GM23338 (cell line): ENCODE data around the gene KIRREL3. TPM values are rescaled to one million over a fixed set of nuclear protein-coding genes. Genes with fewer than 3 reads are reported as not detected.

Experiments
- ATAC-seq: fragments of 200-7000 bp; cut with Tn5 transposase; 3 replicates; pipeline ENCODE4 v1.9.1; 2020
- DNase-seq: peaks from one replicate; pipeline ENCODE4 v3.0.0-alpha.2; 2015; ENCODE audit warnings: low spot score
- H2AFZ ChIP-seq: fragments of 200-600 bp; sonication (generic); 2 replicates; pipeline ENCODE4 v1.8.0; 2016; ENCODE audit warnings: antibody characterized with exemption, mild to moderate bottlenecking, moderate library complexity
- H3F3A ChIP-seq: fragments of 200-600 bp; sonication (generic); replicated peaks from 2 replicates; pipeline ENCODE4 v1.8.0; 2017; ENCODE audit warnings: antibody characterized with exemption, mixed run types, low read depth
- H3K27ac ChIP-seq: fragments of 200-600 bp; sonication (generic); 2 replicates; pipeline ENCODE4 v1.6.1; 2016; ENCODE audit warnings: low read depth
- H3K27me3 ChIP-seq: fragments of 200-600 bp; sonication (generic); 2 replicates; pipeline ENCODE4 v1.8.0; 2016; ENCODE audit warnings: mild to moderate bottlenecking, mixed run types, moderate library complexity; ENCODE audit not compliant: insufficient read depth
- H3K36me3 ChIP-seq: fragments of 200-600 bp; sonication (generic); 2 replicates; pipeline ENCODE4 v1.8.0; 2016; ENCODE audit warnings: mild to moderate bottlenecking; ENCODE audit not compliant: insufficient read depth
- H3K4me1 ChIP-seq: fragments of 200-600 bp; sonication (generic); 2 replicates; pipeline ENCODE4 v1.8.0; 2016; ENCODE audit warnings: mild to moderate bottlenecking, moderate library complexity; ENCODE audit not compliant: insufficient read depth
- H3K4me2 ChIP-seq: fragments of 200-600 bp; sonication (generic); 2 replicates; pipeline ENCODE4 v1.7.1; 2017; ENCODE audit warnings: mixed run types
- H3K4me3 ChIP-seq: fragments of 200-600 bp; sonication (generic); 2 replicates; pipeline ENCODE4 v1.6.1; 2016; ENCODE audit warnings: mixed run types
- H3K79me2 ChIP-seq: fragments of 200-600 bp; sonication (generic); replicated peaks from 2 replicates; pipeline ENCODE4 v1.8.0; 2017; ENCODE audit warnings: mild to moderate bottlenecking; ENCODE audit not compliant: insufficient read depth
- H3K9me2 ChIP-seq: fragments of 200-600 bp; sonication (generic); 2 replicates; pipeline ENCODE4 v1.8.0; 2017; ENCODE audit not compliant: insufficient read depth
- H4K20me1 ChIP-seq: fragments of 200-600 bp; sonication (generic); replicated peaks from 2 replicates; pipeline ENCODE4 v1.8.0; 2017; ENCODE audit warnings: mild to moderate bottlenecking; ENCODE audit not compliant: insufficient read depth
- H3K27ac Mint-ChIP-seq: 2 replicates; pipeline ENCODE4 v1.8.0; 2020; ENCODE audit warnings: inconsistent platforms, mild to moderate bottlenecking, moderate library complexity, mixed read lengths
- H3K27me3 Mint-ChIP-seq: 3 replicates; pipeline ENCODE4 v1.8.0; 2022; ENCODE audit warnings: low read depth, mild to moderate bottlenecking, moderate library complexity, mixed read lengths, inconsistent platforms; ENCODE audit not compliant: insufficient read depth, poor library complexity
- H3K36me3 Mint-ChIP-seq: 3 replicates; pipeline ENCODE4 v1.8.0; 2021; ENCODE audit warnings: low read depth, mild to moderate bottlenecking, inconsistent platforms, moderate library complexity, mixed read lengths
- H3K4me1 Mint-ChIP-seq: 3 replicates; pipeline ENCODE4 v1.8.0; 2020; ENCODE audit warnings: mild to moderate bottlenecking, inconsistent platforms, mixed read lengths
- H3K4me3 Mint-ChIP-seq: 3 replicates; pipeline ENCODE4 v1.8.0; 2021; ENCODE audit warnings: moderate library complexity, mild to moderate bottlenecking, inconsistent platforms, mixed read lengths
- H3K9me3 Mint-ChIP-seq: 3 replicates; pipeline ENCODE4 v1.8.0; 2020; ENCODE audit warnings: moderate library complexity, mild to moderate bottlenecking, inconsistent platforms, mixed read lengths
- CREB1 ChIP-seq: fragments of 250-450 bp; sonication (Bioruptor Pico); IDR thresholded peaks from 2 replicates; pipeline ENCODE4 v1.5.0; 2020; ENCODE audit warnings: low read depth, mild to moderate bottlenecking, moderate library complexity
- EZH2 ChIP-seq: fragments of 200-600 bp; sonication (generic); IDR thresholded peaks from one replicate; pipeline ENCODE4 v1.8.0; 2017; ENCODE audit warnings: antibody characterized with exemption, mild to moderate bottlenecking, low read depth; ENCODE audit not compliant: unreplicated experiment
- EZH2phosphoT487 ChIP-seq: fragments of 200-600 bp; sonication (generic); IDR thresholded peaks from one replicate; pipeline ENCODE4 v1.8.1; 2018; ENCODE audit warnings: antibody characterized with exemption; ENCODE audit not compliant: unreplicated experiment
- JUNB ChIP-seq: IDR thresholded peaks from one replicate; pipeline ENCODE4 v1.6.1; 2016; ENCODE audit warnings: antibody characterized with exemption; ENCODE audit not compliant: unreplicated experiment
- NANOG ChIP-seq: IDR thresholded peaks from 2 replicates; pipeline ENCODE4 v1.6.1; 2016; ENCODE audit warnings: antibody characterized with exemption, borderline replicate concordance
- POLR2AphosphoS5 ChIP-seq: IDR thresholded peaks from 2 replicates; pipeline ENCODE4 v1.6.1; 2016; ENCODE audit warnings: antibody characterized with exemption, low read depth
- ZNF114 ChIP-seq: fragments of 250-450 bp; sonication (Bioruptor Pico); IDR thresholded peaks from 2 replicates; pipeline ENCODE4 v1.5.0; 2020; ENCODE audit warnings: mild to moderate bottlenecking, moderate library complexity
- ZNF331 ChIP-seq: fragments of 250-450 bp; sonication (Bioruptor Pico); IDR thresholded peaks from 2 replicates; pipeline ENCODE4 v1.5.0; 2020; ENCODE audit warnings: low read depth, mild to moderate bottlenecking, moderate library complexity
- polyA plus RNA-seq: library from polyadenylated mRNA; unstranded; fragments of >200 nt; fragmentation: Nextera tagmentation; extraction: Ambion mirVana; gene quantifications from 2 replicates; pipeline ENCODE4 v1.2.1, GENCODE V29; 2016
- total RNA-seq: library from RNA; depleted of rRNA; stranded (reverse); fragments of >200 nt; shearing (Covaris generic); gene quantifications from 2 replicates; pipeline ENCODE4 v1.2.3, GENCODE V29; 2014
- TF ChIP-seq, protein P1 (sequence below): fragments of 250-450 bp; sonication (Bioruptor Pico); IDR thresholded peaks from 2 replicates; pipeline ENCODE4 v1.5.0; 2020; ENCODE audit warnings: mild to moderate bottlenecking, moderate library complexity
- TF ChIP-seq, protein P2 (sequence below), 2 experiments: fragments of 200-600 bp in 1 of 2; sonication (generic) in 1 of 2; conservative IDR thresholded peaks; 2 replicates each; pipeline versions ENCODE4 v1.5.1 to v1.6.1; 2016 to 2017; ENCODE audit warnings: antibody characterized with exemption in 2 of 2, low read depth in 2 of 2, mild to moderate bottlenecking in 2 of 2, moderate library complexity in 1 of 2
- TF ChIP-seq, protein P3 (sequence below): IDR thresholded peaks from one replicate; pipeline ENCODE4 v1.6.1; 2018; ENCODE audit warnings: antibody characterized with exemption; ENCODE audit not compliant: unreplicated experiment
- TF ChIP-seq, protein P4 (sequence below): IDR thresholded peaks from 2 replicates; pipeline ENCODE4 v1.6.1; 2016; ENCODE audit warnings: antibody characterized with exemption

Gene KIRREL3
- total and polyA plus RNA-seq, 2 experiments from 2014 or later: 0.13 to 1.5 TPM

DNA sequence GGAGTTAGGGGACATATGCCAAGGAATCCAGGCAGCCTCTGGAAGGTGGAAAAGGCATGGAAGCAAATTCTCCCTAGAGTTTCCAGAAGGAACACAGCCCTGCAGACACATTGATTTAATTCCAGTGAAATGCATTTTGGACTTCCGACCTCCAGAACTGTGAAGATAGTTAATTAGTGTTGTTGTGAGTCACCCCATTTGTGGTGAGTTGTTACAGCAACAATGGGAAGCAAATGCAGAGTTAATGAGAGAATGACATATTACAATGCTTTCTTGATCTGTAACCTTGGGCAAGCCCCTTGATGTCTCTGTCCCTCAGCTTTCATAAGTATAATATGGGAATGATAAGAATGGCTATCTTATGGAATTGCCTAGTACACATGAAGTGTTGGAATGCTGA is 178.7 kb downstream of the KIRREL3 start (continued):
- TF ChIP-seq, protein P1, sequence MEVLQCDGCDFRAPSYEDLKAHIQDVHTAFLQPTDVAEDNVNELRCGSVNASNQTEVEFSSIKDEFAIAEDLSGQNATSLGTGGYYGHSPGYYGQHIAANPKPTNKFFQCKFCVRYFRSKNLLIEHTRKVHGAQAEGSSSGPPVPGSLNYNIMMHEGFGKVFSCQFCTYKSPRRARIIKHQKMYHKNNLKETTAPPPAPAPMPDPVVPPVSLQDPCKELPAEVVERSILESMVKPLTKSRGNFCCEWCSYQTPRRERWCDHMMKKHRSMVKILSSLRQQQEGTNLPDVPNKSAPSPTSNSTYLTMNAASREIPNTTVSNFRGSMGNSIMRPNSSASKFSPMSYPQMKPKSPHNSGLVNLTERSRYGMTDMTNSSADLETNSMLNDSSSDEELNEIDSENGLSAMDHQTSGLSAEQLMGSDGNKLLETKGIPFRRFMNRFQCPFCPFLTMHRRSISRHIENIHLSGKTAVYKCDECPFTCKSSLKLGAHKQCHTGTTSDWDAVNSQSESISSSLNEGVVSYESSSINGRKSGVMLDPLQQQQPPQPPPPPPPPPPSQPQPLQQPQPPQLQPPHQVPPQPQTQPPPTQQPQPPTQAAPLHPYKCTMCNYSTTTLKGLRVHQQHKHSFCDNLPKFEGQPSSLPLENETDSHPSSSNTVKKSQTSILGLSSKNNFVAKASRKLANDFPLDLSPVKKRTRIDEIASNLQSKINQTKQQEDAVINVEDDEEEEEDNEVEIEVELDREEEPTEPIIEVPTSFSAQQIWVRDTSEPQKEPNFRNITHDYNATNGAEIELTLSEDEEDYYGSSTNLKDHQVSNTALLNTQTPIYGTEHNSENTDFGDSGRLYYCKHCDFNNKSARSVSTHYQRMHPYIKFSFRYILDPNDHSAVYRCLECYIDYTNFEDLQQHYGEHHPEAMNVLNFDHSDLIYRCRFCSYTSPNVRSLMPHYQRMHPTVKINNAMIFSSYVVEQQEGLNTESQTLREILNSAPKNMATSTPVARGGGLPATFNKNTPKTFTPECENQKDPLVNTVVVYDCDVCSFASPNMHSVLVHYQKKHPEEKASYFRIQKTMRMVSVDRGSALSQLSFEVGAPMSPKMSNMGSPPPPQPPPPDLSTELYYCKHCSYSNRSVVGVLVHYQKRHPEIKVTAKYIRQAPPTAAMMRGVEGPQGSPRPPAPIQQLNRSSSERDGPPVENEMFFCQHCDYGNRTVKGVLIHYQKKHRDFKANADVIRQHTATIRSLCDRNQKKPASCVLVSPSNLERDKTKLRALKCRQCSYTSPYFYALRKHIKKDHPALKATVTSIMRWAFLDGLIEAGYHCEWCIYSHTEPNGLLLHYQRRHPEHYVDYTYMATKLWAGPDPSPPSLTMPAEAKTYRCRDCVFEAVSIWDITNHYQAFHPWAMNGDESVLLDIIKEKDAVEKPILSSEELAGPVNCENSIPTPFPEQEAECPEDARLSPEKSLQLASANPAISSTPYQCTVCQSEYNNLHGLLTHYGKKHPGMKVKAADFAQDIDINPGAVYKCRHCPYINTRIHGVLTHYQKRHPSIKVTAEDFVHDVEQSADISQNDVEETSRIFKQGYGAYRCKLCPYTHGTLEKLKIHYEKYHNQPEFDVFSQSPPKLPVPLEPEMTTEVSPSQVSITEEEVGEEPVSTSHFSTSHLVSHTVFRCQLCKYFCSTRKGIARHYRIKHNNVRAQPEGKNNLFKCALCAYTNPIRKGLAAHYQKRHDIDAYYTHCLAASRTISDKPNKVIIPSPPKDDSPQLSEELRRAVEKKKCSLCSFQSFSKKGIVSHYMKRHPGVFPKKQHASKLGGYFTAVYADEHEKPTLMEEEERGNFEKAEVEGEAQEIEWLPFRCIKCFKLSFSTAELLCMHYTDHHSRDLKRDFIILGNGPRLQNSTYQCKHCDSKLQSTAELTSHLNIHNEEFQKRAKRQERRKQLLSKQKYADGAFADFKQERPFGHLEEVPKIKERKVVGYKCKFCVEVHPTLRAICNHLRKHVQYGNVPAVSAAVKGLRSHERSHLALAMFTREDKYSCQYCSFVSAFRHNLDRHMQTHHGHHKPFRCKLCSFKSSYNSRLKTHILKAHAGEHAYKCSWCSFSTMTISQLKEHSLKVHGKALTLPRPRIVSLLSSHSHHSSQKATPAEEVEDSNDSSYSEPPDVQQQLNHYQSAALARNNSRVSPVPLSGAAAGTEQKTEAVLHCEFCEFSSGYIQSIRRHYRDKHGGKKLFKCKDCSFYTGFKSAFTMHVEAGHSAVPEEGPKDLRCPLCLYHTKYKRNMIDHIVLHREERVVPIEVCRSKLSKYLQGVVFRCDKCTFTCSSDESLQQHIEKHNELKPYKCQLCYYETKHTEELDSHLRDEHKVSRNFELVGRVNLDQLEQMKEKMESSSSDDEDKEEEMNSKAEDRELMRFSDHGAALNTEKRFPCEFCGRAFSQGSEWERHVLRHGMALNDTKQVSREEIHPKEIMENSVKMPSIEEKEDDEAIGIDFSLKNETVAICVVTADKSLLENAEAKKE: no peak
- no peak for TF ChIP-seq EZH2phosphoT487

DNA sequence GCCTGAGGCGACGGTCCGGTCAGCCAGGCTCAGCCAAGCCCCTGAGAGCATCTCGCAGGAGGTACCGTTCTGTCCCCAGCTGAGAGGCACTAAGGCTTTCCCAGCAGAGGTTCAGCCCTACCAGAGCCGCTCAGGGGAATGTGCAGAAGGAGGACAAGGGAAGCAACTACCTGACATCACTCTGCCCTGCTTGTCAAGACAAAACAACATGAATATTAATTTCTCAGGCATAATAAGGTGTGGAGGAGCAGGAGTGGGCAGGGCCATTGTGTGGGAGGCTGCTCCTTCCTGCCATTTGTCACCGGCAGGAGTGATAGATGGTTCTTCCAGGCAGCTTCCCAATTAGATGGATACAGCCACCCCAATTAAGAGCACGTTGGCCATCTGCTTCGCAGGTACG is 181.4 kb downstream of the KIRREL3 start:
- Histone ChIP-seq H3K4me1 (peaks cover 19% of the 10 kb centered on the region), H3K4me2 (no peak overlapping the region), H2AFZ (no peak overlapping the region), H3K9me2 (peaks cover 6% of the 10 kb centered on the region; the same call in 1 of the 2 replicates), H3K27me3 (no peaks in the 10 kb centered on the region), H3K27ac (no peak overlapping the region), H3K79me2 (no peaks in the 10 kb centered on the region), H3F3A (no peaks in the 10 kb centered on the region), H3K36me3 (no peaks in the 10 kb centered on the region), H3K4me3 (no peak overlapping the region), H4K20me1 (0 out of 2 replicates have a peak, but pooled peaks cover 3% of the 10 kb centered on the region)
- DNase-seq (no peak), ATAC-seq (no peak)
- Mint-ChIP-seq H3K27me3 (no peaks in the 10 kb centered on the region), H3K27ac (no peak overlapping the region), H3K9me3 (no peaks in the 10 kb centered on the region; the same call in 1 of the 3 replicates), H3K4me3 (no peak overlapping the region), H3K36me3 (no peaks in the 10 kb centered on the region), H3K4me1 (peaks cover 28% of the 10 kb centered on the region)
- no peak for TF ChIP-seq CREB1 (CRISPR knock-in tag)
- TF ChIP-seq NANOG: no peak
- TF ChIP-seq, protein P2, sequence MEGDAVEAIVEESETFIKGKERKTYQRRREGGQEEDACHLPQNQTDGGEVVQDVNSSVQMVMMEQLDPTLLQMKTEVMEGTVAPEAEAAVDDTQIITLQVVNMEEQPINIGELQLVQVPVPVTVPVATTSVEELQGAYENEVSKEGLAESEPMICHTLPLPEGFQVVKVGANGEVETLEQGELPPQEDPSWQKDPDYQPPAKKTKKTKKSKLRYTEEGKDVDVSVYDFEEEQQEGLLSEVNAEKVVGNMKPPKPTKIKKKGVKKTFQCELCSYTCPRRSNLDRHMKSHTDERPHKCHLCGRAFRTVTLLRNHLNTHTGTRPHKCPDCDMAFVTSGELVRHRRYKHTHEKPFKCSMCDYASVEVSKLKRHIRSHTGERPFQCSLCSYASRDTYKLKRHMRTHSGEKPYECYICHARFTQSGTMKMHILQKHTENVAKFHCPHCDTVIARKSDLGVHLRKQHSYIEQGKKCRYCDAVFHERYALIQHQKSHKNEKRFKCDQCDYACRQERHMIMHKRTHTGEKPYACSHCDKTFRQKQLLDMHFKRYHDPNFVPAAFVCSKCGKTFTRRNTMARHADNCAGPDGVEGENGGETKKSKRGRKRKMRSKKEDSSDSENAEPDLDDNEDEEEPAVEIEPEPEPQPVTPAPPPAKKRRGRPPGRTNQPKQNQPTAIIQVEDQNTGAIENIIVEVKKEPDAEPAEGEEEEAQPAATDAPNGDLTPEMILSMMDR (conservative IDR thresholded peaks at IDR 0.05; ENCODE audit: low read depth in 2 of 2): no peak
- TF ChIP-seq EZH2: no peak
- TF ChIP-seq POLR2AphosphoS5: no peak
- TF ChIP-seq JUNB: no peak
- TF ChIP-seq EZH2phosphoT487: no peak
- TF ChIP-seq, protein P3, sequence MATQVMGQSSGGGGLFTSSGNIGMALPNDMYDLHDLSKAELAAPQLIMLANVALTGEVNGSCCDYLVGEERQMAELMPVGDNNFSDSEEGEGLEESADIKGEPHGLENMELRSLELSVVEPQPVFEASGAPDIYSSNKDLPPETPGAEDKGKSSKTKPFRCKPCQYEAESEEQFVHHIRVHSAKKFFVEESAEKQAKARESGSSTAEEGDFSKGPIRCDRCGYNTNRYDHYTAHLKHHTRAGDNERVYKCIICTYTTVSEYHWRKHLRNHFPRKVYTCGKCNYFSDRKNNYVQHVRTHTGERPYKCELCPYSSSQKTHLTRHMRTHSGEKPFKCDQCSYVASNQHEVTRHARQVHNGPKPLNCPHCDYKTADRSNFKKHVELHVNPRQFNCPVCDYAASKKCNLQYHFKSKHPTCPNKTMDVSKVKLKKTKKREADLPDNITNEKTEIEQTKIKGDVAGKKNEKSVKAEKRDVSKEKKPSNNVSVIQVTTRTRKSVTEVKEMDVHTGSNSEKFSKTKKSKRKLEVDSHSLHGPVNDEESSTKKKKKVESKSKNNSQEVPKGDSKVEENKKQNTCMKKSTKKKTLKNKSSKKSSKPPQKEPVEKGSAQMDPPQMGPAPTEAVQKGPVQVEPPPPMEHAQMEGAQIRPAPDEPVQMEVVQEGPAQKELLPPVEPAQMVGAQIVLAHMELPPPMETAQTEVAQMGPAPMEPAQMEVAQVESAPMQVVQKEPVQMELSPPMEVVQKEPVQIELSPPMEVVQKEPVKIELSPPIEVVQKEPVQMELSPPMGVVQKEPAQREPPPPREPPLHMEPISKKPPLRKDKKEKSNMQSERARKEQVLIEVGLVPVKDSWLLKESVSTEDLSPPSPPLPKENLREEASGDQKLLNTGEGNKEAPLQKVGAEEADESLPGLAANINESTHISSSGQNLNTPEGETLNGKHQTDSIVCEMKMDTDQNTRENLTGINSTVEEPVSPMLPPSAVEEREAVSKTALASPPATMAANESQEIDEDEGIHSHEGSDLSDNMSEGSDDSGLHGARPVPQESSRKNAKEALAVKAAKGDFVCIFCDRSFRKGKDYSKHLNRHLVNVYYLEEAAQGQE: no peak
- no peak for TF ChIP-seq ZNF114 (CRISPR knock-in tag)
- TF ChIP-seq ZNF331 (CRISPR knock-in tag): no peak
- TF ChIP-seq, protein P4, sequence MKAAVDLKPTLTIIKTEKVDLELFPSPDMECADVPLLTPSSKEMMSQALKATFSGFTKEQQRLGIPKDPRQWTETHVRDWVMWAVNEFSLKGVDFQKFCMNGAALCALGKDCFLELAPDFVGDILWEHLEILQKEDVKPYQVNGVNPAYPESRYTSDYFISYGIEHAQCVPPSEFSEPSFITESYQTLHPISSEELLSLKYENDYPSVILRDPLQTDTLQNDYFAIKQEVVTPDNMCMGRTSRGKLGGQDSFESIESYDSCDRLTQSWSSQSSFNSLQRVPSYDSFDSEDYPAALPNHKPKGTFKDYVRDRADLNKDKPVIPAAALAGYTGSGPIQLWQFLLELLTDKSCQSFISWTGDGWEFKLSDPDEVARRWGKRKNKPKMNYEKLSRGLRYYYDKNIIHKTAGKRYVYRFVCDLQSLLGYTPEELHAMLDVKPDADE: no peak
